Parathyroid adenoma (tissue), 2 donors: ENCODE data around the gene ANOS1.

ENCODE experiments used
- H2AFZ ChIP-seq: fragments of 300-600 bp; sonication (generic); one replicate; pipeline ENCODE4 v1.7.0; 2017; ENCODE audit warnings: antibody characterized with exemption, mild to moderate bottlenecking
- H3K27ac ChIP-seq: fragments of 300-600 bp; sonication (generic); one replicate; pipeline ENCODE4 v1.7.0; 2017
- H3K27me3 ChIP-seq: fragments of 300-600 bp; sonication (generic); one replicate; pipeline ENCODE4 v1.7.0; 2017; ENCODE audit warnings: low read length; ENCODE audit not compliant: control insufficient read depth, insufficient read depth
- H3K36me3 ChIP-seq: fragments of 300-600 bp; sonication (generic); one replicate; pipeline ENCODE4 v1.7.0; 2017; ENCODE audit warnings: low read length; ENCODE audit not compliant: control insufficient read depth, insufficient read depth
- H3K4me1 ChIP-seq: fragments of 300-600 bp; sonication (generic); one replicate; pipeline ENCODE4 v1.7.0; 2017; ENCODE audit warnings: control low read depth
- H3K4me2 ChIP-seq: fragments of 300-600 bp; sonication (generic); one replicate; pipeline ENCODE4 v1.7.0; 2017; ENCODE audit warnings: low read length
- H3K4me3 ChIP-seq: fragments of 300-600 bp; sonication (generic); one replicate; pipeline ENCODE4 v1.7.0; 2017; ENCODE audit warnings: low read depth, low read length
- H3K79me2 ChIP-seq: fragments of 300-600 bp; sonication (generic); one replicate; pipeline ENCODE4 v1.7.0; 2017; ENCODE audit warnings: control low read depth
- H3K9ac ChIP-seq: fragments of 300-600 bp; sonication (generic); one replicate; pipeline ENCODE4 v1.7.0; 2017; ENCODE audit warnings: mild to moderate bottlenecking
- H3K9me3 ChIP-seq: fragments of 300-600 bp; sonication (generic); one replicate; pipeline ENCODE4 v1.7.0; 2017; ENCODE audit warnings: low read length; ENCODE audit not compliant: control insufficient read depth
- TF ChIP-seq, protein P1 (sequence below): fragments of 300-600 bp; sonication (generic); IDR thresholded peaks from one replicate; pipeline ENCODE4 v1.7.0; 2017; ENCODE audit warnings: antibody characterized with exemption, mild to moderate bottlenecking
- donor health status: primary hyperparathyroidism.

ANOS1 gene

DNA sequence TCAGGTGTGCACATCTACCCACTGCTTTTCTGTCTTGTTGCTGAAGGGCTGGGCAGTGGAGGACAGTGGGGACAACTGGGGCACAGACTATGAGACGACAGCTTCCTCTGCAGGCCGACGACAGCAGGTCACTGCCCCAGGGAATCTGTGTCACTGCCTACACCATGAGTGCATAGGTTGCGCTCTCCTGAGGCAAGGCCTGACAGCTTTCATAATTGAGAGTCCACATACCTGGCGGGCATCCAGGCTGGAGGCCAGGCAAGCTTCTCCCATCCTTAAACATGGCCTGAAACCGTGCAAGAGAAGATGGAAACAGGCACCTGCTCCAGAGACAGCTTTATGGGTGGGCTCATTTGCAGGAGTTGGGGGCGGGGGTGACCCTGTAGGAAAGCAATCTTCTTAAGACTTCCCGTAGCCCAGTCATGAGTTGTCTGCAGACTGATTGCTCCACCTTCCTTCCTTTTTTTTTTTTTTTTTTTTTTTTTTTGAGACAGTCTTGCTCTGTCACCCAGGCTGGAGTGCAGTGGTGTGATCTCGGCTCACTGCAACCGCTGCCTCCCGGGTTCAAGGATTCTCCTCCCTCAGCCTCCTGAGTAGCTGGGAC is 2.9 kb downstream of the ANOS1 start:
- no peaks in the 10 kb centered on the region for H3K79me2 ChIP-seq
- no peak overlapping the region for H2AFZ ChIP-seq
- no peaks in the 10 kb centered on the region for H3K4me1 ChIP-seq
- H3K36me3 ChIP-seq: no peaks in the 10 kb centered on the region
- H3K27ac ChIP-seq: no peak overlapping the region
- H3K9me3 ChIP-seq: no peaks in the 10 kb centered on the region
- H3K4me2 ChIP-seq: no peak overlapping the region
- H3K4me3 ChIP-seq: no peak overlapping the region
- no peak overlapping the region for H3K9ac ChIP-seq
- H3K27me3 ChIP-seq: no peaks in the 10 kb centered on the region
- TF ChIP-seq, protein P1, sequence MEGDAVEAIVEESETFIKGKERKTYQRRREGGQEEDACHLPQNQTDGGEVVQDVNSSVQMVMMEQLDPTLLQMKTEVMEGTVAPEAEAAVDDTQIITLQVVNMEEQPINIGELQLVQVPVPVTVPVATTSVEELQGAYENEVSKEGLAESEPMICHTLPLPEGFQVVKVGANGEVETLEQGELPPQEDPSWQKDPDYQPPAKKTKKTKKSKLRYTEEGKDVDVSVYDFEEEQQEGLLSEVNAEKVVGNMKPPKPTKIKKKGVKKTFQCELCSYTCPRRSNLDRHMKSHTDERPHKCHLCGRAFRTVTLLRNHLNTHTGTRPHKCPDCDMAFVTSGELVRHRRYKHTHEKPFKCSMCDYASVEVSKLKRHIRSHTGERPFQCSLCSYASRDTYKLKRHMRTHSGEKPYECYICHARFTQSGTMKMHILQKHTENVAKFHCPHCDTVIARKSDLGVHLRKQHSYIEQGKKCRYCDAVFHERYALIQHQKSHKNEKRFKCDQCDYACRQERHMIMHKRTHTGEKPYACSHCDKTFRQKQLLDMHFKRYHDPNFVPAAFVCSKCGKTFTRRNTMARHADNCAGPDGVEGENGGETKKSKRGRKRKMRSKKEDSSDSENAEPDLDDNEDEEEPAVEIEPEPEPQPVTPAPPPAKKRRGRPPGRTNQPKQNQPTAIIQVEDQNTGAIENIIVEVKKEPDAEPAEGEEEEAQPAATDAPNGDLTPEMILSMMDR: no peak

DNA sequence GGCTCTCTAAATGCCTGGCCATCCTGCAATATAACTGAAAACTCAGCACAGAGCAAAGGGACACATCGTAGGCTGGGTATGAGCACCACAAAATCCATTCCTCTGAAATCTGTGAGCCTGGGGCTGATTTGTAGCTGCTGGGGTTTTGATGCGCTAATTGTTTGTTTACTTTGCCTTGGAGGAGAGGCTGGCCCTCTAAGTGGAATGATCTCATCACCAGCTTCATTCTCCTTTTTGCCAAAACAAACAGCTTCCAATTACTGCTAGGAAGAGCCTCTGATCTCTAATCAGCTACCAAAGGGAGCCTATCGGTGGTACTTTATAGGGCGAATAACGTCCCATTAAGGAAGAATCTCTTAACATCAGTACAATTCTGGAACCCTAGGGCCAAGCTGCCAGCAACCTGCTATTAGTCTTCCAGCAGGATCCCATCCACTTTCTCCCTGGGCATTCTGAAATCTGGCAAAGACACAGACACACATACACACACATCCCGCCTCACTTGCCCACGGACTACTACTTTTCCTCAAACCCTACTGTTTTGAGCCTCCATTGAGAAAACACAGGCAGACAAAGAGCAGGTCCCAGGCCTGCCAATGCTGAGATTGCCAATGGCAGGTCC is 5.8 kb downstream of the ANOS1 start:
- Histone ChIP-seq H3K4me1 (no peaks in the 10 kb centered on the region), H3K79me2 (no peaks in the 10 kb centered on the region), H3K9me3 (no peaks in the 10 kb centered on the region), H3K27ac (no peak overlapping the region), H3K27me3 (no peaks in the 10 kb centered on the region), H3K4me3 (no peak overlapping the region), H3K4me2 (no peak overlapping the region), H2AFZ (no peak overlapping the region), H3K36me3 (no peaks in the 10 kb centered on the region), H3K9ac (no peak overlapping the region)
- TF ChIP-seq, protein P1: no peak

DNA sequence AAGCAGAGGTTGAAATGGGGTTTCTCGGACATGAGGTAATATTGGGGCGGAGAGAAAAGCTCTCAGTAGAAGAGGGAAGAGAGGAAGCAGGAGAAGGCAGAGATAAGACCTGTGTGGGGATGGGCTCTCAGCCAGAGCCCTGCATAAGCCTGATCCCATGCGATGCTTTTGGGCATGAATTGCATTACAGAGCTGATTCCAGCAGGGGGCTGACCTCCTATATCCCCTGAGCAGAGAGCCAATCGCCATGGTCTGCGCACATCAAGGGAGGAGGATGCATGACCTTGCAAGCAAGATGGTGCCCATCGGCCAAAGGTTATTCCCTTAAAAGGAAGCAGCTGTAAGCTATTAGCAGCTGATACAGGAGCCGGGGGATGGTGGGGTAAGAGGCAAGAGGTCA is 7.6 kb downstream of the ANOS1 start:
- no peaks in the 10 kb centered on the region for H3K27me3 ChIP-seq
- no peak overlapping the region for H3K4me3 ChIP-seq
- TF ChIP-seq, protein P1: no peak
- H2AFZ ChIP-seq: no peak overlapping the region
- no peak overlapping the region for H3K4me2 ChIP-seq
- H3K79me2 ChIP-seq: no peaks in the 10 kb centered on the region
- no peaks in the 10 kb centered on the region for H3K9me3 ChIP-seq
- no peak overlapping the region for H3K9ac ChIP-seq
- no peak overlapping the region for H3K27ac ChIP-seq
- H3K36me3 ChIP-seq: no peaks in the 10 kb centered on the region
- no peaks in the 10 kb centered on the region for H3K4me1 ChIP-seq

DNA sequence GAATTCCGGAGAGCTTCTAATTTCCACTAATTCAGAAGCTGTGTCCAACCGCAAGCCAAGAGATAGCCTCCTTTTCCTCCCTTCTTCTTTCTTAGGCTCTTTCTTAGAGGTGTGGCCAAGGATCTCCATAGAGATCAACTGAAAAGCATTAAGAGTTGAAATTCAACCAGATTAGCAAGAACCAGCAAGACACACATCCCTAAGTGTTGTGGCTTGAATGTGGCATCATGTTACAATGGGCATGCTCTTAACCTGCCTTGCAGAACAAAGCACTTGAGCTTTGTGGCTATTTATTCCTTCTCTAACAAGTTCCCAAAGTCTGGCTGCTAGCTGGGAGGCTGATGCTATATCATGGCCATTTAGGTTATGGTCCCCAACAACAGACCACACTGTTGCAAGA is 10.4 kb downstream of the ANOS1 start:
- H3K4me2 ChIP-seq: no peak overlapping the region
- no peak overlapping the region for H3K4me3 ChIP-seq
- H3K9ac ChIP-seq: no peak overlapping the region
- no peak overlapping the region for H3K27ac ChIP-seq
- H3K27me3 ChIP-seq: no peaks in the 10 kb centered on the region
- no peaks in the 10 kb centered on the region for H3K36me3 ChIP-seq
- H3K4me1 ChIP-seq: no peaks in the 10 kb centered on the region
- no peak overlapping the region for H2AFZ ChIP-seq
- no peaks in the 10 kb centered on the region for H3K9me3 ChIP-seq
- TF ChIP-seq, protein P1: no peak
- H3K79me2 ChIP-seq: no peaks in the 10 kb centered on the region

DNA sequence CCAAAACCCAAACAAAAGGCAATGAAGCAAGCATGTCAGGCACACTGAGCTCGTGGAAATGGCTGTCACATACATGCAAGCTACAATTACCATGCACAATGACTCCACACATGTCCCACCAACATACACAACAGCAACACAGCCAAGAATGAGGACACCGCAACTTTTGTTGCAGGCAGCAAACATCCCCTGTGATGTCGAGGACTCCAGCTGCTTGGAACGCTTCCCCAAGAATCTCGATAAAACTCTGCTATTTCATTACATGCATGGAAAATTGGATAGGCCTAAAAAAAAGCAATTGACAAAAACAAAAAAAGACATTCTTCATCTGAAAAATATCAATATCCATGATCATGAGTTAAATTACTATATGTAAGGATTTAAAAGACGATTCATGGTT is 11.8 kb downstream of the ANOS1 start:
- no peaks in the 10 kb centered on the region for H3K79me2 ChIP-seq
- no peaks in the 10 kb centered on the region for H3K36me3 ChIP-seq
- no peaks in the 10 kb centered on the region for H3K9me3 ChIP-seq
- H2AFZ ChIP-seq: no peak overlapping the region
- no peaks in the 10 kb centered on the region for H3K4me1 ChIP-seq
- TF ChIP-seq, protein P1: no peak
- no peaks in the 10 kb centered on the region for H3K27me3 ChIP-seq
- H3K9ac ChIP-seq: no peak overlapping the region
- H3K27ac ChIP-seq: no peak overlapping the region
- no peak overlapping the region for H3K4me2 ChIP-seq
- no peak overlapping the region for H3K4me3 ChIP-seq
